Measurements from ENCODE around the gene UBA7.
A peak's percentile ranks its signal among the peaks of the same experiment; 100 is the strongest.

The UBA7 gene

GRCh38 chr3:49805897-49806701, 7.7 kb downstream of the UBA7 start:
- DNase-seq: no peak

GRCh38 chr3:49805367-49805782, 8.4 kb downstream of the UBA7 start:
- no peak for DNase-seq

GRCh38 chr3:49804141-49805041, 9.4 kb downstream of the UBA7 start:
- no peak for DNase-seq

GRCh38 chr3:49803465-49804140, 10.2 kb downstream of the UBA7 start:
- peak; percentile 38 for DNase-seq

- DNase-seq: peak; percentile 92
Observed at GRCh38 chr3:49802719-49803464, 10.9 kb downstream of the UBA7 start, which contains the start of gene INKA1. Gene INKA1, plus strand, starts transcription at chr3:49803261. Its CDS starts 132 bp downstream, at chr3:49803393.

- no peak for DNase-seq
Observed at GRCh38 chr3:49801160-49801559, 12.6 kb downstream of the UBA7 start.

- DNase-seq: no peak
Observed at GRCh38 chr3:49799761-49800160, 14.0 kb downstream of the UBA7 start, which contains the start of gene CDHR4. Gene CDHR4, minus strand, starts transcription at chr3:49799873. Its CDS starts 61 bp downstream, at chr3:49799812.

- no peak for DNase-seq
Observed at GRCh38 chr3:49799105-49799504, 14.6 kb downstream of the UBA7 start.

GRCh38 chr3:49794926-49795905, 18.5 kb downstream of the UBA7 start:
- no peak for DNase-seq

- DNase-seq: no peak
Observed at GRCh38 chr3:49794431-49794830, 19.3 kb downstream of the UBA7 start.

- no peak for DNase-seq
Observed at GRCh38 chr3:49793486-49794085, 20.2 kb downstream of the UBA7 start.

- DNase-seq: no peak
Observed at GRCh38 chr3:49792371-49793150, 21.2 kb downstream of the UBA7 start.

- DNase-seq: no peak
Observed at GRCh38 chr3:49791571-49791970, 22.2 kb downstream of the UBA7 start.

- DNase-seq: no peak
Observed at GRCh38 chr3:49790626-49791411, 22.9 kb downstream of the UBA7 start.

- DNase-seq: no peak
Observed at GRCh38 chr3:49788056-49788455, 25.7 kb downstream of the UBA7 start.

GRCh38 chr3:49787536-49787935, 26.2 kb downstream of the UBA7 start:
- no peak for DNase-seq

GRCh38 chr3:49787182-49787464, 26.6 kb downstream of the UBA7 start:
- DNase-seq: no peak

GRCh38 chr3:49786357-49787181, 27.2 kb downstream of the UBA7 start, which contains the start of gene IP6K1:
Gene IP6K1, minus strand, starts transcription at chr3:49786542. Its CDS starts 38,502 bp downstream, at chr3:49748040.
- peak; percentile 100 for DNase-seq
